Measurements from ENCODE around the gene DUSP12.

Gene DUSP12

GRCh38 chr1:161801955-161802354 is 52.4 kb downstream of the DUSP12 start:
- no peaks in the 10 kb centered on the region for H3K27me3 ChIP-seq (ENCODE audit: insufficient read depth, low read depth)
- H4K20me1 ChIP-seq (ENCODE audit: insufficient read depth), result no peaks in the 10 kb centered on the region
- H3K36me3 ChIP-seq (ENCODE audit: insufficient read depth), result no peaks in the 10 kb centered on the region; the same call in 1 of the 2 replicates
- H3K9ac ChIP-seq, result peak overlapping the region; percentile 50
- peak overlapping the region; percentile 77 for H3K4me3 ChIP-seq (IDR thresholded peaks at IDR 0.05; ENCODE audit: insufficient read depth, low read depth, low read length)
- H3K79me2 ChIP-seq (ENCODE audit: insufficient read depth, low read depth), result peaks cover 11% of the 10 kb centered on the region; the same call in 1 of the 2 replicates
- H3K4me1 ChIP-seq (ENCODE audit: low read depth, poor library complexity, severe bottlenecking), result peaks cover 100% of the 10 kb centered on the region
- H3K27ac ChIP-seq, result peak overlapping the region; percentile 93
- H3K4me2 ChIP-seq, result peak overlapping the region; percentile 92
- TF ChIP-seq CTCF (conservative IDR thresholded peaks at IDR 0.05; ENCODE audit: low read depth, low read length), result no peak
- peak overlapping the region; percentile 5; the same call in 1 of the 2 replicates for H2AFZ ChIP-seq (ENCODE audit: low read depth)

GRCh38 chr1:161803181-161803580 is 53.6 kb downstream of the DUSP12 start:
- Histone ChIP-seq H2AFZ (ENCODE audit: low read depth) (no peak overlapping the region), H4K20me1 (ENCODE audit: insufficient read depth) (no peaks in the 10 kb centered on the region)

GRCh38 chr1:161805399-161806197 is 56.0 kb downstream of the DUSP12 start:
- Histone ChIP-seq H4K20me1 (ENCODE audit: insufficient read depth) (no peaks in the 10 kb centered on the region), H3K9ac (peak overlapping the region; percentile 70), H3K4me1 (ENCODE audit: low read depth, poor library complexity, severe bottlenecking) (peaks cover 100% of the 10 kb centered on the region), H2AFZ (ENCODE audit: low read depth) (0 out of 2 replicates have a peak overlapping the region, but pooled peaks have one; percentile 6), H3K79me2 (ENCODE audit: insufficient read depth, low read depth) (peaks cover 38% of the 10 kb centered on the region; the same call in 1 of the 2 replicates), H3K36me3 (ENCODE audit: insufficient read depth) (peaks cover 7% of the 10 kb centered on the region; the same call in 1 of the 2 replicates), H3K4me3 (IDR thresholded peaks at IDR 0.05; ENCODE audit: insufficient read depth, low read depth, low read length) (peak overlapping the region; percentile 71), H3K4me2 (peak overlapping the region; percentile 86), H3K27ac (peak overlapping the region; percentile 93), H3K27me3 (ENCODE audit: insufficient read depth, low read depth) (no peaks in the 10 kb centered on the region)
- 0 out of 2 replicates have a peak, but pooled peaks have one; percentile 23 for TF ChIP-seq CTCF (conservative IDR thresholded peaks at IDR 0.05; ENCODE audit: low read depth, low read length)

More at GRCh38 chr1:161803181-161803580, 53.6 kb downstream of the DUSP12 start:
- peaks cover 18% of the 10 kb centered on the region; the same call in 1 of the 2 replicates for H3K79me2 ChIP-seq (ENCODE audit: insufficient read depth, low read depth)
- H3K36me3 ChIP-seq (ENCODE audit: insufficient read depth), result no peaks in the 10 kb centered on the region
- no peak overlapping the region for H3K4me3 ChIP-seq (IDR thresholded peaks at IDR 0.05; ENCODE audit: insufficient read depth, low read depth, low read length)
- peak overlapping the region; percentile 92 for H3K4me2 ChIP-seq
- peak overlapping the region; percentile 93 for H3K27ac ChIP-seq
- H3K27me3 ChIP-seq (ENCODE audit: insufficient read depth, low read depth), result no peaks in the 10 kb centered on the region
- H3K9ac ChIP-seq, result peak overlapping the region; percentile 50
- TF ChIP-seq CTCF (conservative IDR thresholded peaks at IDR 0.05; ENCODE audit: low read depth, low read length), result no peak
- peaks cover 100% of the 10 kb centered on the region for H3K4me1 ChIP-seq (ENCODE audit: low read depth, poor library complexity, severe bottlenecking)

Data from KMS-11 (cell line).